ENCODE results near the gene SEPTIN1. TPM values are rescaled to one million over a fixed set of nuclear protein-coding genes. Genes with fewer than 3 reads are reported as not detected.

The SEPTIN1 gene
- total and polyA plus RNA-seq, 2 of the 13 experiments (the other 11 are each of a cell fraction or from before 2014, with no cell fraction given) = 0.18 to 0.67 TPM

DNA sequence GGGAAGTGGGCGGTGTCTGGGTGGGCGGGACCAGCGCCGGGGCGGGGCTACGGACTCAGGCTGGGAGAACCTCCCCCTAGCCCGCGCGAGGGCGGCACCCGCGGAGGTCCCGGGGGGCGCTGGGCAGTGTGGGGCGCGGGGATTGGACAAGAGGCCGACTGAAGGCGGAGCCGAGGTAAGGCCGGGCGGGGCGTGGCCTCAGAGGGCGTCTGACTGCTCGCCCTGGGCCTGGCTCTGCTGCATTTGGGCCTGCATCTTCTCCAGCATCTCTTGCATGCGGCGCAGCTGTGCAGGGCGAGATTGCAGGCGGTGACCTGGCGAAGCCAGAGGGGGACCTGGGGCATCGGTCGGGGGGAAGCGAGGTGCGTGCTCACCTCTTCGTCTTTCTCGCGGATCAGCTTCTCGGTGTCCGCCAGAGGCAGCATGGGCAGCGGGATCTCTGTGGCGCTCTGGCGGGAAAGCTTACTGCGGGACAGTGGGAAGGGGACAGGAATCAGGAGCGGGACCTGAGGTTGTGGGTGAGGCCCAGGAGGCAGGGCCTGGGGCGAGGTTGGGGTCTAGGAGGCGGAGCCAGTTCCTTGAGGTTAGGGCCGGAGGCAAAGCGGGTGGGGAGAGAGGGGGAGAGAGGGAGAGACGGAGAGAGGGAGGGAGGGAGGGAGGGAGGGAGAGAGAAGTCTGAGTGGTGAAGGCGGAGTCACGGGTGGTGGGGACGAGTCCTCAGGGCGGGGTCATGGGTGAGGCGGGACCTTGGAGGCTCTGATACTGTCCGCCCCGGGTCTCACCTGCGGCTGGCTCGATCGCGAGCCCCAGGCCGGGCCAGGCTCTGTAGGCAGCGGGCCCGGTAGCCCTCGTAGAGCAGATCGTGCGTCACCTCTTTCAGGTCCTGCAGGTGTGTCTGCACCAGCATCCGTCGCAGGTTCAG is 3.9 kb downstream of the SEPTIN1 start (continued):
- TF ChIP-seq, protein P1, sequence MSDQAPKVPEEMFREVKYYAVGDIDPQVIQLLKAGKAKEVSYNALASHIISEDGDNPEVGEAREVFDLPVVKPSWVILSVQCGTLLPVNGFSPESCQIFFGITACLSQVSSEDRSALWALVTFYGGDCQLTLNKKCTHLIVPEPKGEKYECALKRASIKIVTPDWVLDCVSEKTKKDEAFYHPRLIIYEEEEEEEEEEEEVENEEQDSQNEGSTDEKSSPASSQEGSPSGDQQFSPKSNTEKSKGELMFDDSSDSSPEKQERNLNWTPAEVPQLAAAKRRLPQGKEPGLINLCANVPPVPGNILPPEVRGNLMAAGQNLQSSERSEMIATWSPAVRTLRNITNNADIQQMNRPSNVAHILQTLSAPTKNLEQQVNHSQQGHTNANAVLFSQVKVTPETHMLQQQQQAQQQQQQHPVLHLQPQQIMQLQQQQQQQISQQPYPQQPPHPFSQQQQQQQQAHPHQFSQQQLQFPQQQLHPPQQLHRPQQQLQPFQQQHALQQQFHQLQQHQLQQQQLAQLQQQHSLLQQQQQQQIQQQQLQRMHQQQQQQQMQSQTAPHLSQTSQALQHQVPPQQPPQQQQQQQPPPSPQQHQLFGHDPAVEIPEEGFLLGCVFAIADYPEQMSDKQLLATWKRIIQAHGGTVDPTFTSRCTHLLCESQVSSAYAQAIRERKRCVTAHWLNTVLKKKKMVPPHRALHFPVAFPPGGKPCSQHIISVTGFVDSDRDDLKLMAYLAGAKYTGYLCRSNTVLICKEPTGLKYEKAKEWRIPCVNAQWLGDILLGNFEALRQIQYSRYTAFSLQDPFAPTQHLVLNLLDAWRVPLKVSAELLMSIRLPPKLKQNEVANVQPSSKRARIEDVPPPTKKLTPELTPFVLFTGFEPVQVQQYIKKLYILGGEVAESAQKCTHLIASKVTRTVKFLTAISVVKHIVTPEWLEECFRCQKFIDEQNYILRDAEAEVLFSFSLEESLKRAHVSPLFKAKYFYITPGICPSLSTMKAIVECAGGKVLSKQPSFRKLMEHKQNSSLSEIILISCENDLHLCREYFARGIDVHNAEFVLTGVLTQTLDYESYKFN (CRISPR knock-in tag; conservative IDR thresholded peaks at IDR 0.05) = peak; percentile 68
- TF ChIP-seq DR1 (CRISPR knock-in tag; IDR thresholded peaks at IDR 0.05) (peak; percentile 91), ZNF703 (CRISPR knock-in tag; IDR thresholded peaks at IDR 0.05; ENCODE audit: borderline replicate concordance) (no peak), NFRKB (IDR thresholded peaks at IDR 0.05) (no peak), ZNF839 (CRISPR knock-in tag; IDR thresholded peaks at IDR 0.05; ENCODE audit: borderline replicate concordance) (0 out of 2 replicates have a peak, but pooled peaks have one; percentile 45), GPN1 (CRISPR knock-in tag; IDR thresholded peaks at IDR 0.05; ENCODE audit: borderline replicate concordance) (no peak), ZNF558 (CRISPR knock-in tag; IDR thresholded peaks at IDR 0.05; ENCODE audit: borderline replicate concordance) (no peak), CENPT (CRISPR knock-in tag; IDR thresholded peaks at IDR 0.05; ENCODE audit: low read depth) (0 out of 2 replicates have a peak, but pooled peaks have one; percentile 55), MED13 (CRISPR knock-in tag; IDR thresholded peaks at IDR 0.05) (no peak), HDAC6 (IDR thresholded peaks at IDR 0.05; ENCODE audit: low read depth, low read length) (no peak), ZC3H4 (CRISPR knock-in tag; IDR thresholded peaks at IDR 0.05; ENCODE audit: borderline replicate concordance) (no peak; the same call in 1 of the 2 replicates), ZNF382 (CRISPR knock-in tag; IDR thresholded peaks at IDR 0.05; ENCODE audit: borderline replicate concordance) (no peak), REXO4 (CRISPR knock-in tag; IDR thresholded peaks at IDR 0.05; ENCODE audit: borderline replicate concordance) (no peak), ARID2 (CRISPR knock-in tag; IDR thresholded peaks at IDR 0.05; ENCODE audit: borderline replicate concordance) (peak; percentile 75; the same call in 1 of the 2 replicates), ZNF251 (CRISPR knock-in tag; IDR thresholded peaks at IDR 0.05) (peak; percentile 93; the same call in 1 of the 2 replicates)
- TF ChIP-seq, protein P2, sequence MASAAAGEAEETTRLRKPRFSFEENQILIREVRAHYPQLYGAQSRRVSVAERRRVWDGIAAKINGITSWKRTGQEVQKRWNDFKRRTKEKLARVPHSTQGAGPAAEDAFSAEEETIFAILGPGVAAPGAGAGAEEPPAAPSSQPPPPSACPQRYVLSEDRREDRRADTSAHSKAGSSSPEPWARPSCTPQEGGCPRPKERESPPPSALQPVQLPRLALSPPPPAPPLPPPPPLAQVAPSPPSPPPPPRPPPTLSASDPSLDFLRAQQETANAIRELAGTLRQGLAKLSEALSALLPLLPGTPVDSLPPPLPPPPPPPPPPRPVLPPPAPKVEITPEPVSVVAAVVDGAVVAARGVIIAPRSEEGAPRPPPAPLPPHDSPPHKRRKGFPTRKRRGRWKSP (CRISPR knock-in tag; IDR thresholded peaks at IDR 0.05) = peak; percentile 74; the same call in 1 of the 2 replicates
- TF ChIP-seq, protein P3, sequence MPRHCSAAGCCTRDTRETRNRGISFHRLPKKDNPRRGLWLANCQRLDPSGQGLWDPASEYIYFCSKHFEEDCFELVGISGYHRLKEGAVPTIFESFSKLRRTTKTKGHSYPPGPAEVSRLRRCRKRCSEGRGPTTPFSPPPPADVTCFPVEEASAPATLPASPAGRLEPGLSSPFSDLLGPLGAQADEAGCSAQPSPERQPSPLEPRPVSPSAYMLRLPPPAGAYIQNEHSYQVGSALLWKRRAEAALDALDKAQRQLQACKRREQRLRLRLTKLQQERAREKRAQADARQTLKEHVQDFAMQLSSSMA (CRISPR knock-in tag; IDR thresholded peaks at IDR 0.05) = peak; percentile 90
- TF ChIP-seq, protein P4, sequence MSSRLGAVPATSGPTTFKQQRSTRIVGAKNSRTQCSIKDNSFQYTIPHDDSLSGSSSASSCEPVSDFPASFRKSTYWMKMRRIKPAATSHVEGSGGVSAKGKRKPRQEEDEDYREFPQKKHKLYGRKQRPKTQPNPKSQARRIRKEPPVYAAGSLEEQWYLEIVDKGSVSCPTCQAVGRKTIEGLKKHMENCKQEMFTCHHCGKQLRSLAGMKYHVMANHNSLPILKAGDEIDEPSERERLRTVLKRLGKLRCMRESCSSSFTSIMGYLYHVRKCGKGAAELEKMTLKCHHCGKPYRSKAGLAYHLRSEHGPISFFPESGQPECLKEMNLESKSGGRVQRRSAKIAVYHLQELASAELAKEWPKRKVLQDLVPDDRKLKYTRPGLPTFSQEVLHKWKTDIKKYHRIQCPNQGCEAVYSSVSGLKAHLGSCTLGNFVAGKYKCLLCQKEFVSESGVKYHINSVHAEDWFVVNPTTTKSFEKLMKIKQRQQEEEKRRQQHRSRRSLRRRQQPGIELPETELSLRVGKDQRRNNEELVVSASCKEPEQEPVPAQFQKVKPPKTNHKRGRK (CRISPR knock-in tag; IDR thresholded peaks at IDR 0.05) = no peak
- TF ChIP-seq, protein P5, sequence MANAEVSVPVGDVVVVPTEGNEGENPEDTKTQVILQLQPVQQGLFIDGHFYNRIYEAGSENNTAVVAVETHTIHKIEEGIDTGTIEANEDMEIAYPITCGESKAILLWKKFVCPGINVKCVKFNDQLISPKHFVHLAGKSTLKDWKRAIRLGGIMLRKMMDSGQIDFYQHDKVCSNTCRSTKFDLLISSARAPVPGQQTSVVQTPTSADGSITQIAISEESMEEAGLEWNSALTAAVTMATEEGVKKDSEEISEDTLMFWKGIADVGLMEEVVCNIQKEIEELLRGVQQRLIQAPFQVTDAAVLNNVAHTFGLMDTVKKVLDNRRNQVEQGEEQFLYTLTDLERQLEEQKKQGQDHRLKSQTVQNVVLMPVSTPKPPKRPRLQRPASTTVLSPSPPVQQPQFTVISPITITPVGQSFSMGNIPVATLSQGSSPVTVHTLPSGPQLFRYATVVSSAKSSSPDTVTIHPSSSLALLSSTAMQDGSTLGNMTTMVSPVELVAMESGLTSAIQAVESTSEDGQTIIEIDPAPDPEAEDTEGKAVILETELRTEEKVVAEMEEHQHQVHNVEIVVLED (CRISPR knock-in tag; IDR thresholded peaks at IDR 0.05; ENCODE audit: borderline replicate concordance) = no peak
